Coronary artery (tissue), 2 donors: ENCODE data around the gene KLK13.

ENCODE experiments used
- DNase-seq: peaks from one replicate; pipeline ENCODE4 v3.0.0-alpha.2; 2017; ENCODE audit warnings: low spot score
- H3K27ac ChIP-seq, 2 donors: fragments of 200-600 bp; sonication (generic); one replicate each; pipeline ENCODE4 v1.5.1; 2016 to 2019
- H3K4me3 ChIP-seq: fragments of 200-600 bp; sonication (generic); 2 replicates; pipeline ENCODE4 v1.5.1; 2016; ENCODE audit warnings: mild to moderate bottlenecking, moderate library complexity
- CTCF ChIP-seq: fragments of 200-600 bp; sonication (generic); IDR thresholded peaks from one replicate; pipeline ENCODE4 v1.5.1; 2019; ENCODE audit warnings: antibody characterized with exemption

The KLK13 gene

GRCh38 chr19:51084505-51084904 lies 19.6 kb upstream of the KLK13 start:
- Histone ChIP-seq H3K4me3 (no peak overlapping the region), H3K27ac (no peak overlapping the region)
- TF ChIP-seq CTCF = no peak
- no peak for DNase-seq

- TF ChIP-seq CTCF = no peak
- Histone ChIP-seq H3K27ac (no peak overlapping the region), H3K4me3 (no peak overlapping the region)
- DNase-seq = no peak
Observed at GRCh38 chr19:51083783-51084182, 18.9 kb upstream of the KLK13 start.

GRCh38 chr19:51083181-51083580 lies 18.3 kb upstream of the KLK13 start:
- TF ChIP-seq CTCF = no peak
- no peak overlapping the region for H3K4me3 ChIP-seq
- no peak for DNase-seq
- H3K27ac ChIP-seq = no peak overlapping the region

- no peak for DNase-seq
- TF ChIP-seq CTCF = no peak
- Histone ChIP-seq H3K4me3 (no peak within 1 kb of the TSS), H3K27ac (no peak within 1 kb of the TSS)
Observed at GRCh38 chr19:51082611-51083010, 17.7 kb upstream of the KLK13 start, which contains the start of gene KLK14. Gene KLK14, minus strand, starts transcription at chr19:51082887. Its CDS starts 273 bp downstream, at chr19:51082614.

GRCh38 chr19:51081476-51081875 lies 16.6 kb upstream of the KLK13 start:
- Histone ChIP-seq H3K27ac (no peak overlapping the region), H3K4me3 (no peak overlapping the region)
- no peak for TF ChIP-seq CTCF
- DNase-seq = no peak

DNA sequence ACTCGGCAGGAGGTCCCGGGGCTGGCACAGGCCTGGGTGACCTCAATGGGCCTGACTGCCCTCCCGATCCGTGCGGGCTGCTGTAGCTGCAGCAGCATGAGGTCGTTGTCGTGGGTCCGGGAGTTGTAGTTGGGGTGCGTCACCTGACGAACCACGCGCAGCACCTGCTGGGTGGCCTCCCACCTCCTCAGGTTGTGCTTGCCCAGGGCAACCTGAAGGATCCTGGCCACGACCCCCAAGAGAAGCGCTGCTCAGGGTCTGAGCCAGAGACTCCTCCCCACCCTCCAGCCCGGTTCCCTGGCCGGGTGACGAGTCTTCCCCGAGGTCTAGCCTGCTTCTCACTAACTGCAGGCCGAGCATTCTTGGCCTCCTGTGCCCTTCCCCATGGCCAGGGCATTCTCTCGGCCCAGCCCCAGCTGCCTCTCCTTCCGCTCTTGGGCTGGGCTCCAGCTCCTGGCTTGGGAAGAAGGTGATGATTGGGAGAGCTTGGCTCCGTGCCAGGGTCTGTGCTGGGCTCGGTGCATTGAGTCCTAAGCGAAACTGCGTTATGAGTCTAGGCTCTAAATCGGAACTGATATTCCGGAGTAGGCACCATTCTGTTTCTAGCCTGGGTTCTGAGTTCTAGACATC lies 14.7 kb upstream of the KLK13 start:
- TF ChIP-seq CTCF = no peak
- no peak for DNase-seq
- Histone ChIP-seq H3K4me3 (no peak overlapping the region), H3K27ac (no peak overlapping the region)

- Histone ChIP-seq H3K27ac (no peak overlapping the region), H3K4me3 (no peak overlapping the region)
- no peak for TF ChIP-seq CTCF
- DNase-seq = no peak
Observed at GRCh38 chr19:51078731-51079130, 13.8 kb upstream of the KLK13 start.
